ENCODE results near the gene AFF1.

Gene AFF1, protein sequence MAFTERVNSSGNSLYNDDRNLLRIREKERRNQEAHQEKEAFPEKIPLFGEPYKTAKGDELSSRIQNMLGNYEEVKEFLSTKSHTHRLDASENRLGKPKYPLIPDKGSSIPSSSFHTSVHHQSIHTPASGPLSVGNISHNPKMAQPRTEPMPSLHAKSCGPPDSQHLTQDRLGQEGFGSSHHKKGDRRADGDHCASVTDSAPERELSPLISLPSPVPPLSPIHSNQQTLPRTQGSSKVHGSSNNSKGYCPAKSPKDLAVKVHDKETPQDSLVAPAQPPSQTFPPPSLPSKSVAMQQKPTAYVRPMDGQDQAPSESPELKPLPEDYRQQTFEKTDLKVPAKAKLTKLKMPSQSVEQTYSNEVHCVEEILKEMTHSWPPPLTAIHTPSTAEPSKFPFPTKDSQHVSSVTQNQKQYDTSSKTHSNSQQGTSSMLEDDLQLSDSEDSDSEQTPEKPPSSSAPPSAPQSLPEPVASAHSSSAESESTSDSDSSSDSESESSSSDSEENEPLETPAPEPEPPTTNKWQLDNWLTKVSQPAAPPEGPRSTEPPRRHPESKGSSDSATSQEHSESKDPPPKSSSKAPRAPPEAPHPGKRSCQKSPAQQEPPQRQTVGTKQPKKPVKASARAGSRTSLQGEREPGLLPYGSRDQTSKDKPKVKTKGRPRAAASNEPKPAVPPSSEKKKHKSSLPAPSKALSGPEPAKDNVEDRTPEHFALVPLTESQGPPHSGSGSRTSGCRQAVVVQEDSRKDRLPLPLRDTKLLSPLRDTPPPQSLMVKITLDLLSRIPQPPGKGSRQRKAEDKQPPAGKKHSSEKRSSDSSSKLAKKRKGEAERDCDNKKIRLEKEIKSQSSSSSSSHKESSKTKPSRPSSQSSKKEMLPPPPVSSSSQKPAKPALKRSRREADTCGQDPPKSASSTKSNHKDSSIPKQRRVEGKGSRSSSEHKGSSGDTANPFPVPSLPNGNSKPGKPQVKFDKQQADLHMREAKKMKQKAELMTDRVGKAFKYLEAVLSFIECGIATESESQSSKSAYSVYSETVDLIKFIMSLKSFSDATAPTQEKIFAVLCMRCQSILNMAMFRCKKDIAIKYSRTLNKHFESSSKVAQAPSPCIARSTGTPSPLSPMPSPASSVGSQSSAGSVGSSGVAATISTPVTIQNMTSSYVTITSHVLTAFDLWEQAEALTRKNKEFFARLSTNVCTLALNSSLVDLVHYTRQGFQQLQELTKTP

DNA sequence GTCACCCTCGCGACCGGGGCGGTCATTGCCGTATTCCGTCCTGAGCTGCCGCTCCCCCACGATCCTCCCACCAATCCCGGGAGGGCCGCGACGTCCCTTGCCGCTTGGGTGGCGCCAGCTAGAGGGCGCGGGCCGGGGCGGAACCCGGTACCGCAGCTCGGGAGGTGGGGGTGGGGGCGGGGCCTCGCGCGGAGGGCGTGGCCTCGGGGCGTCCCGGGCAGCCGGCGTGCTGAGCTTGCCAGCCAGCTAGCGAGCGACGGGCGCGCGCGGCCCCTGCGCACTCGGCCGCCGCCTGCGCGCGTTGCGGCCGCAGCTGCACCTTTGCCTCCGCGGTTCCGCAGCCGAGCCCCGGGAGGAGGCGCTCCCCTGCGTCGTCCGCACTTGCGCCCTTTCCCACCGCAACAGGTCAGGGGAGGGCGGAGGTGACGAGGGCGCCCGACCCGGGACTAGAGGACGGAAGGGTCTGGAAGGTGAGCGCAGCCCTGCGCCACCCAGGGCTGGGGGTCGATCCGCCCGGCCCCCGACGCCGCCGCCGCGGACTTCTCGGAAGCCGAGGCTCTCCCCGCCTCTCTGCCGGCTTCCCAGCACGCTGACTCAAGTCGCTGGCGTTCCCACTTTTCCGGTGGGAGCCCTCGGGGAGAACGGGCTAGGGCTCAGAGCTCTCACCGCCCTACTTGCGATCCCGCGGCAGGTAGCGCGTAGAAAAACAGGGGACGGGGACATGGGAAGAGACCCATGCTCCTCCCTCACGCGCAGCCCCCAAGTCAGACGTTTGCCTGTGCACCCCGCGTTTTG lies at the start of gene AFF1:
TSS of gene AFF1 (plus strand) at position 241 of the 795 bp plus-strand sequence. CDS start 13,523 bp downstream, outside the sequence.
- DNase-seq = peak; percentile 90

DNA sequence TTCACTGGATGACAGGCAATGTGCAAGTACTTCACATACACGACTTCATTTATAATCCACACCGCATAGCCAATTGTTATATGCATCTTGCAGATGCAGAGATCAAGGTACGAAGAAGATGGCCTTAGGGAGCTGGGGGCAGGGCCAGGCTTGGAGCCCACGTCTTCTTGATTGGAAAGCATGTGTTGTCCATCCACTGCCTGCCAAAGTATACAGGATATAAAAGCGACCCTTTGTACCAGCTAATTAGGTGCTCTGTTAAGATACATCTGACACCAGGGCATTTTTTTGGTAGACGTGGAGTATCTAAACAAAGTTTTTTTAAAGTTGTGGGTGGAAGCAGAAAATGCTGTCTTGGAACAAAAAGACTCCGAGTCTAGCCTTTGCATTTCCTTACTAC lies 44.0 kb upstream of the AFF1 start:
- no peak for DNase-seq

DNA sequence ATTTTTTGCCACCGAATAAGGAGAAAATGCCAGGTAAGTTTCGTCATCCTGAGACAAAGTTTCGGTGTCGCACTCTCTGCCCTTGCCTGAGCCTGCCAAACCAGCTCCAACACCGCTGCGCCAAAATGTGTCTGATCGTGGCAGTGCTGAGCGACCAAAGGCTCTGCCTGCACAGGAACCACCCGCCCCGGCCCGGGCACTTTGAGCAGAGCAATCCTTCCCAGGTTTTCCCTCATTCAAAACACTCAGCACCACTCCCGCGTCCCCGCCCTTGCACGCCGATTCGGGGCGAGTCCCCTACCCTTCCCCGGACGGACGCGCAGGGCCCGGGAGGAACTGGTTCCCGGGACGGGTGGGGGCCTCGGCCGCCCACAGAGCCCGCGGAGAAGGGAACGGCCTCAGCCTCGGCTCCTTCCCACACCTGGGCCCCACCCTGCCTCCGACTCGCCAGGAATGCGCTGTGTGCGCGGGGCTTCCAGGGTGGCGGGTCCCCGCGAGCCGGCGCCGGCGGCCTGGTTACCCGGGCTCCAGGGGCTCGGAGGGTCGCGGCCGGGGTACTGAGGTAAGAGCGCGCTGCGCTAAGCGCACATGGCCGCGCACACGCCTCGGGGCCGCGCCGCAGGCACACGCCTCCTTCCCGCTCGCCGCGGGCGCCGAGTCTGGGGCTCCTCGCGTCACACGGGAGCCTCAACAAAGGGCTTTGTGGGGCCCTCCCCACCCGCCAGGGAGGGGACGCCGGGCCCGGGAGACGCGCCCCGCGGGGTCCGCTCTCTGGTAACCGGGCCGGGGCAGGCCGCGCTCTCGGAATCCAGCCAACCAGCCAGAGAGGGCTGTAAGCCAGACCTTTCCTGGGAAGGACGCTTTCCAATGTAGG lies 42.8 kb upstream of the AFF1 start, which contains the start of gene C4orf36:
TSS of gene C4orf36 (minus strand) at position 661 of the 874 bp plus-strand sequence. CDS start 902 bp downstream, outside the sequence.
- DNase-seq = peak; percentile 70

DNA sequence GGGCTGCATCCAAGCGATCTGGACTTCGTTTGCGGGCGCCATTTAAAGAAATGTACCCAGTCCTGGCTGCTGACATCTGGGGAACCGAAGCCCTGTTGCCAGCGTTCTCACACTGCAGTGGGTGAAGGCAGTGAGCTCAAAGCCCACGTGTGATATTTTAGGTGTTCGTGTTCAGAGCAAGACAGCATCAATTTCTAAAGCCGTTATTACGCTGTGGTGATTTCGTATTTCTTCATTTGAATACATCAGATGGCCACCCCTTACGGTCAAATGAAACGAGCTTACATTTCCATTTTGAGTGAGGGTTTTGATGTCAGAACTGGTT lies 42.2 kb upstream of the AFF1 start:
- no peak for DNase-seq

DNA sequence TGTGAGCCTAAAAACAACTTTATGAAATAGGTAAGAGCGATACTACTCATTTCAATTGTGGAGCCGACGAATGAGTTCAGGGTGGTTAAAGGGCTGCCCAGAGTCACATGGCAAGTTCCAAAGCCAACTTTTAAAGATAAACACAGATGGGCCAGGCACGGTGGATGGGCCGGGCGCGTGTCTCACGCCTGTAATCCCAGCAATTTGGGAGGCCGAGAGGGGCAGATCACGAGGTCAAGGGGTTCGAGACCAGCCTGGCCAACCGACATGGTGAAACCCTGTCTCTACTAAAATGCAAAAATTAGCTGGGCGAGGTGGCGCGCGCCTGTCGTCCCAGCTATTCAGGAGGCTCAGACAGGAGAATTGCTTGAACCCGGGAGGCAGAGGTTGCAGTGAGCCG lies 41.7 kb upstream of the AFF1 start:
- DNase-seq = no peak

DNA sequence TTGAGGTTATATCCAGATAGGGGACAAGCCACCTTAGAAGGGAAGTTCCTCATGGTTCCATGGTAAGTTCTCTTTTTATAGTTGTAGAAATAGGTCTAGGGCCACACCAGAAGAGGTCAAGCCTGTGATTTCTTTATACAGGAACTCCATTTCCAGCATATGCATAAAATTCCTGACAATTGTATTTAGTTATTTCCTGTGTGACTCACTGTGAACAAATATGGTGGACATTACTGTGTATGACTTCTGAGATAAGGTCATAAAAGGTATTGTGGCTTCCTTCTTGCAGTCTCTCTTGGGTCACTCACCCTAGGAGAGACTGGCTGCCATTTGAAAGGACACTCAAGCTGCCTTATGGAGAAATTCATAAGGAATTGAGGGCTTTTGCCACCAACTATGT lies 40.4 kb upstream of the AFF1 start:
- no peak for DNase-seq

DNA sequence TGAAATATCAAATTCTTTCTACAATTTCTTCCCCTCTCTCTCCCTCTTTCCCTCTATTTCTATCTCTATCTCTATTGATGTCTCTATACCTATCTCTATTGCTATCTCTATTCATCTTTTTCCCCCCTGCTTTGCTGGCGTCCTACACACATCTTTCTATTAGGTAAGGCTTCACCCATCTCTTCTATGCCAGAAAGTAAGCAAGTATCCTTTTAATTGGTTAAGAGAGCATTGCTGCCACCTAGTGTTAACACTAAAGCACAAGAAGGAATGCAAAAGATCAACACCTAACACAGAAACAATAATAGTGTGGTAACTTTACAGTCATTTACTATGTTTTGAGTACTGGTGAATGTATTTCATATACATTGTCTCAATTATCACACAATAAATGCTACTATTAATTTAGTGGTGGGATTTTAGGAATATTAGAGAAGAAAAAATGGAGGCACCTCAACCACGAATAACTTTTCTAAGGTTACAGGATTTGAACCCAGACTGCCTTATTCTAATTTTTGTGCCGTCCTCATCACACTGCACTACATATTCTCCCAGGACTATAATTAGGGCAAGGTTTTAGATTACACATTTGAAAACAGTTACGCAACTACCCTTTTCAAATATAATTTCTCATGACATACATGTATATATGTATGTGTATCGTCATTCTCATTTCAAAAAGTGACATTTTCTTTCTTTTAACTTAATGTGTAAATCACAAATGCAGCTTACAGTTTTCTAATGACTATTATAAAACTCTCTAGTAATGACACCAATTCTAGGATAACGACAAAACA lies 38.9 kb upstream of the AFF1 start:
- DNase-seq = peak; percentile 68

DNA sequence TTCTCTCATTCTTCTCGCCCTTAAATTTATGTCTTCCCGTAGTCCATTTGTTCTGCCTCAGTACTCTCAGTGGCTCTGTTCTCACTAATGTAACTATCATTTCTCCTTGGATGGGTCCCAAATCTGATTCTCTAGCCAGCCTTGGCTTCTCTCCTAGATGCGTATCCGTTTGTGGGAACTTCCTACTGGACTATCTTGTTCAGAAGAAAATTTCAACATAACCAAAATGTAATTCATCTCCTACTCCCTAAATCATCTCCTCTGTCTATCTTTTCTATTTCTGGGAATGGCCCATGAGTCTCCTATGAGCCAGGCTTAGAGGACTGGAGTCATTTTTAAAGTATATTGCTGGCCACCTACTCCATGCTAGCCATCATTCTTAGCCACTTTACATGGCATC lies 38.2 kb upstream of the AFF1 start:
- DNase-seq = no peak

DNA sequence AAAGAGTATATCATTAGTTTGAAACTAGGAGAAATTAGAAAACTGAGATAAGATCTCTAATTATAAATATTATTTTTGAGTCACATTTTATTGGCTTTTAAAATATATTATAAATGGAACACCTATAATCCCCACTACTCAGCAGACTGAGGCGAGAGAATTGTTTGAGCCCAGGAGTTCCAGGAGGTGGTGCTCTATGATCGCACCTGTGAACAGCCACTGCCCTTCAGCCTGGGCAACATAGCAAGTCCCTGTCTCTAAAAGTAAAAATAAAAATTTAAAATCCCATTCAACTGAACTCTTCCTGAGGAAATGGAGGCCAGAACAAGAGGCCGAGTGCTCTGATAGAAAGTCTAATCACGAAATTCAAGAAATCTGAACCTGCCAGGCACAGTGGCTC lies 36.2 kb upstream of the AFF1 start:
- no peak for DNase-seq

DNA sequence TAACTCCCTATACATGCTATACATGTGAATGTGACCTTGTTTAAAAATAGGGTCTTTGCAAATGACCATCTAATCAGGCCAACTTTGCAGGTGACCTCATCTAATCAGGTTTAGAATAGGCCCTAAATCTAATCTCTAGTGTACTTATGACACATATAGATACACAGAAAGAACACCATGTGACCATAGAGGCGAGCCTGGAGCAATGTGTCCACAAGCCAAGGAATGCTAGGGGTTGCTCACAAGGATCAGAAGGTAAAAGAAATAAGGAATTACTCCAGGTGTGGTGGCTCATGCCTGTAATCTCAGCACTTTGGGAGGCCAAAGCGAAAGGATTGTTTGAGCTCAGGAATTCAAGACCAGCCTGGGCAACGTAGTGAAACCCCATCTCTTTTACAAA lies 32.9 kb upstream of the AFF1 start:
- no peak for DNase-seq

DNA sequence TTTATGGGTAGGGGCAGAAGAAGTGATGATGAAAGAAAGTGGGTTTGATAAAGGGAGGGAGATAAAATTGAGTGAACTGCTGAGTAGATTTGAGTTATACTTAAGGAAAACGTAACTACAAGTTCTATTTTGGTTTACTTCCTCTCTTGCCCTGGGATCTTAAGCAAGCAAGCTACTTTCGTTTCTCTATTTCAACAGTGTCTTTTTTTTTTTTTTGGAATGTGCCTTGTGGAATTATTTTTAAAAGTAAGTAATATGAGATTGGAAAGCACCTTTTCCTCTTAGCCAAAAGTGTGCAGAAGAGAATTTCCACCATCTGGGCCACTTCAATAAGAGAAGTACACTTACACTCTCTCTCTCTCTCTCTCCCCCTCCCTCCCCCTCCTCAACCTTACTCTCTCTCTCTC lies 26.6 kb upstream of the AFF1 start:
- peak; percentile 38 for DNase-seq

DNA sequence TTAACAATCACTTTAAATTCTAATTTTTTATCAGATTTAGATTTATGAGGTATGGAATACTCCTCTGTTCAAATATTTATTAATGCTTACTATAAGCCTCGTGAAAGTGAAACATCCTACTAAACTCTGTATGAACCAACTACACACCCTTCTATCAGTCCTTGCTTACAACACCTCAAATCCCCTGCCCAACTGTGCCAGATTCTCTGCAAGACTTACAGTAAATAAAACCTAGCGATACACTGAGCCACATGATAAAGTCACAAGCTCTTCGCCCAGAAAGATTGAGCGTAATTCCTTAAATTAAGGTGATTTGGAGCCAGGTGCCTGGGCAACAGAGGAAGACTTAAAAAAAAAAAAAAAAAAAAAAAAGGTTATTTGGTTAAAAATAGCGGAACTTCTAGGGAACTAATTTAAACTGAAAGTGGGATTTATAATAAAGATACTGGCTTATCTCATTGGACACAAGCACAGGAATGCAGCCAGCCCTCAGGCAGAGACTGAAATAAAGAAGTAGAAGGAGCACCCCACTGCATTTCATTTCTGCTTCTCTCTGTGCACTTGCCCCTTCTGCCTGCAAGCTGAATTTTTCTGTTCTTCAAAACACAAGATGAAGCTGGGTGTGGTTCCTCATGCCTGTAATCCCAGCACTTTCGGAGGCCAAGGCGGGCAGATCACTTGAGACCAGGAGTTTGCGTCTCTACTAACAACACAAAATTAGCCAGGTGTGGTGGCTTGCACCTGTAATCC lies 25.1 kb upstream of the AFF1 start:
- DNase-seq = no peak

DNA sequence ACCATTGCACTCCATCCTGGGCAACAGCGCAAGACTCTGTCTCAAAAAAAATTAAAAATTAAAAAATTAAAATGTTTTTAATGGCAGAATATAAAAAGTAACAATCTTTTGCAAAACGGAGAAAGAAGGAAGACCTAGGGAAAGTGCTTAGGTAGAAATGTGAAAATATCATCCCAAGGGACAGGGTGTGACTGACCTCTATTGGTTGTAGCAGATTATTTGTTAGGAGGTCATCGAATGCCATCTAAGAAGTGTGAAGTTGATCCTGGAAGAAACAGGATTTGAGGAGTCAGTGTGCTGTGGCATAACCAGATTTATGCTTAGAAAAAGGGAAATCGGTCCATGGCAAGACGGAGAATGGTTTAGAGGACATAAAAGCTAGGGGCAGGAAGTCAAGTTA lies 24.4 kb upstream of the AFF1 start:
- no peak for DNase-seq

DNA sequence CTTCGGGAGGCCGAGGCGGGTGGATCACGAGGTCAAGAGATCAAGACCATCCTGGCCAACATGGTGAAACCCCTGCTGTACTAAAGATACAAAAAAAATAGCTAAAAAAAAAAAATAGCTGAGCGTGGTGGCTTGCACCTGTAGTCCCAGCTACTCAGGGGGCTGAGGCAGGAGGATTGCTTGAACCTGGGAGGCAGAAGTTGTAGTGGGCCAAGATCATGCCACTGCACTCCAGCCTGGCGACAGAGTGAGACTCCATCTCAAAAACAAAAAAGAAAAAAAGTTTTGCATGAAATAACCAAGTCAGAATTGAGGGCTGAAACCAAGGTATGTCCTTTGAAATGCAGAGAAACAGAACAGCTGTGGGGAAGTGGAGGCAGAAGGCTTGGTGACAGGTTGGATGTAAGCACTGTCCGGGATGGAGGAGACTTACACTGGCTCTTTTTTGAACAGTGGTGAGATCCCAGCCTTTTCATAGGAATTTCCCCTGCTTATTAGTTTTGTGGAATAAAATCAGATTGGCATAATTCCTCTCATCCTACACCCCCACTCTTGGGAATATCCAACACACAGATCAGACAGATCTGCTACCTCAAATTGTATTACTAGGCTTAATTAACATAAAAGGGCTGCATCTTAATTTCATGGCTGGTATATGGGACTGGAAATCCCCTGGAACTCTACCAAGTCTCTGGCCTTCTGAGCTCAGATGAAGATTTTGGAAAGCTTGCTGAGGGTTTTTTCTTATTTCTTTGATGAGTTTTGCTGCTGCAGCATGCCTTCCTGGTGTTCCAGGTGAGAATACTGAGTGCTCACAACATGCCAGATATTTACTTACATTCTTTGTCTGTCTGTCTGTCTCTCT lies 23.8 kb upstream of the AFF1 start:
- DNase-seq = peak; percentile 53

DNA sequence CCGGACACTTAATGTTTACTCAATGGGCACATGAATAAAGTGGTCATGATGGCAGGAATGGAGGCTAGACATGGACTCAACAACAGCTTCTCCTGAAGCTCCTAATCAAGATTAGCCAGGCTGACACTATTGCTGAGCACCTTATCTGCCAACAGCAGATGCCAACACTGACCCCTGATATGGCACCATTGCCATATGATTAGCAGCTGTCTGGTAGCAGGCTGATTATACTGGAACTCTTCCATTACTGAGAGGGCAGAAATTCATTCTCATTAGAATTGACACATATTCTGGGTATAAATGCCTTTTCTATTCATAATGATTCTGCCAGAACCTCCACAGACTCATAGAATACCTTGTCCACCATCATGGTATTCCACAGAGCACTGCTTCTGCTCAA lies 18.4 kb upstream of the AFF1 start:
- no peak for DNase-seq

DNA sequence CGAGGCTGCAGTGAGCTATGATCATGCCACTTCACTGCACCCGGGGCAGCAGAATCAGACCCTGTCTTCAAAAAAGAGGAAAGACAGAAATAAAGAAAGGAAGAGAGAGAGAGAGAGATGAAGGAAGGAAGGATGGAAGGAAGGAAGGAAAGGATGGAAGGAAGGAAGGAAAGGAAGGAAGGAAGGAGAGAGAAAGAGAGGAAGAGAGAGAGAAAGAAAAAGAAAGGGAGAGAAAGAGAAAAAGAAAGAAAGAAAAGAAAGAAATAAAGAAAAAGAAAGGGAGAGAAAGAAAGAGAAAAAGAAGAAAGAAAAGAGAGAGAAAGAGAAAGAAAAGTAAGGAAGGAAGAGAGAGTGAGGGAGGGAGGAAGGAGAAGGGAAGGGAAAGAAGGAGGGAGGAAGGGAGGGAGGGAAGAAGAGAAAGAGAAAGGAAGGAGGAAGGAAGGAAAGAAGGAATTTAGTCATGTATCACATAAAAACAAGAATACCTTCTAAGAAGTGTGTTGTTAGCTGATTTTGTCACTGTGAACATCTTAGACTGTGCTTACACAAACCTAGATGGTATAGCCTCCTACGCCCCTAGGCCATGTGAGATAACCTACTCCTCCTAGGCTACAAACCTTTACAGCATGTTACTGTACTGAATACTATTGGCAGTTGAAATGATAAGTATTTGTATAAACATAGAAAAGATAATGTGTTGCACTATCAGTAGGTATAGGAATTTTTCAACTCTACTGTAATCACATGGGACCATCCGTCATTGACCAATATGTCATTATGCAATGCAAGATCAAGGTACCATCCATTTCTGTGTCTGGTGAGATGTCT lies 17.4 kb upstream of the AFF1 start:
- no peak for DNase-seq

DNA sequence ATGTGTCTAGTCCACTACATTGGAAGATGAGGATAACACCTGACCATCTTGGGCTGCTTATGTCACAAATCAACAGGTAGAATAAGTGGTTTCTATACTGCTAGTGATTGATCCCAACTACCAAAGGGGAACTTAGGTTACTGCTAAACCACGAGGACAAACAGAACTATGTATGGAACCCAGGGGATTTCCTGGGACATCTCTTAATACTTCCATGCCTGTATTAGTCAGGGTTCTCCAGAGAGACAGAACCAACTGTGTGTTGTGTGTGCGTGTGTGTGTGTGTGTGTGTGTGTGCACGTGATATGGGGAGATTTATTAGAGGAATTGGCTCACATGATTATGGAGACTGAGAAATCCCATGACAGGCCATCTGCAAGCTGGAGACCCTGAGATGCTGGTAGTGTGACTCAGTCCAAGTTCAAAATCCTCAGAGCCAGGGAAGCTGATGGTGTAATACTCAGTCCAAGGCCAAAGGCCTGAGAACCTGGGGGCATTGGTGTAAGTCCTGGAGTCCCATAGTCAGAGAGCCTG lies 16.2 kb upstream of the AFF1 start:
- no peak for DNase-seq

Data from RPMI8226 (cell line).